Hematopoietic multipotent progenitor cell treated with erythropoietin and hydrocortisone succinate and interleukin-3 and kit ligand, for 17 days (in vitro differentiated cells): Measurements from ENCODE around the gene NAXD.
"Not testable (repeated sequence)": the region's sequence is repeated elsewhere in the genome, so short reads cannot be mapped to it uniquely, and the experiment has no call there.

Experiments used
- DNase-seq: peaks from one replicate; pipeline ENCODE4 v3.0.0-alpha.2; 2015; ENCODE audit warnings: low spot score

NAXD gene

GRCh38 chr13:110644892-110645521 lies 29.7 kb downstream of the NAXD start:
- no peak for DNase-seq

- no peak for DNase-seq
Observed at GRCh38 chr13:110645750-110646149, 30.4 kb downstream of the NAXD start.

- DNase-seq: no peak
Observed at GRCh38 chr13:110646442-110647364, 31.4 kb downstream of the NAXD start.

- DNase-seq: no peak
Observed at GRCh38 chr13:110647365-110647737, 32.0 kb downstream of the NAXD start.

GRCh38 chr13:110648146-110648819 lies 32.9 kb downstream of the NAXD start:
- DNase-seq: no peak

- no peak for DNase-seq
Observed at GRCh38 chr13:110648848-110649421, 33.6 kb downstream of the NAXD start.

- DNase-seq: no peak
Observed at GRCh38 chr13:110649551-110649950, 34.2 kb downstream of the NAXD start.

GRCh38 chr13:110650436-110650835 lies 35.1 kb downstream of the NAXD start:
- no peak for DNase-seq

- no peak for DNase-seq
Observed at GRCh38 chr13:110651271-110651670, 35.9 kb downstream of the NAXD start.

- DNase-seq: no peak
Observed at GRCh38 chr13:110651726-110652230, 36.4 kb downstream of the NAXD start.

GRCh38 chr13:110652231-110652730 lies 36.9 kb downstream of the NAXD start:
- DNase-seq: no peak

GRCh38 chr13:110652764-110653163 lies 37.4 kb downstream of the NAXD start:
- no peak for DNase-seq

- DNase-seq: no peak
Observed at GRCh38 chr13:110653271-110653670, 37.9 kb downstream of the NAXD start.

- no peak for DNase-seq
Observed at GRCh38 chr13:110653851-110654250, 38.5 kb downstream of the NAXD start.

- no peak for DNase-seq
Observed at GRCh38 chr13:110657196-110657595, 41.9 kb downstream of the NAXD start.

GRCh38 chr13:110658218-110658911 lies 43.0 kb downstream of the NAXD start:
- DNase-seq: not testable (repeated sequence)

GRCh38 chr13:110661256-110661655 lies 45.9 kb downstream of the NAXD start:
- DNase-seq: no peak

- DNase-seq: no peak
Observed at GRCh38 chr13:110662091-110662490, 46.7 kb downstream of the NAXD start.

- DNase-seq: no peak
Observed at GRCh38 chr13:110662777-110663443, 47.6 kb downstream of the NAXD start.

GRCh38 chr13:110663491-110663890 lies 48.1 kb downstream of the NAXD start:
- DNase-seq: no peak

- no peak for DNase-seq
Observed at GRCh38 chr13:110664041-110664440, 48.7 kb downstream of the NAXD start.
